ENCODE results near the gene FOXP1. TPM values are rescaled to one million over a fixed set of nuclear protein-coding genes. Genes with fewer than 3 reads are reported as not detected.
"Not testable (repeated sequence)": the region's sequence is repeated elsewhere in the genome, so short reads cannot be mapped to it uniquely, and the experiment has no call there.

Gene FOXP1
- total RNA-seq, 1 donor from 2014 or later: 27.3 TPM

GRCh38 chr3:71022551-71023335 is 560.8 kb downstream of the FOXP1 start:
- Mint-ChIP-seq H3K27ac (no peak overlapping the region), H3K36me3 (peaks cover 6% of the 10 kb centered on the region)

DNA sequence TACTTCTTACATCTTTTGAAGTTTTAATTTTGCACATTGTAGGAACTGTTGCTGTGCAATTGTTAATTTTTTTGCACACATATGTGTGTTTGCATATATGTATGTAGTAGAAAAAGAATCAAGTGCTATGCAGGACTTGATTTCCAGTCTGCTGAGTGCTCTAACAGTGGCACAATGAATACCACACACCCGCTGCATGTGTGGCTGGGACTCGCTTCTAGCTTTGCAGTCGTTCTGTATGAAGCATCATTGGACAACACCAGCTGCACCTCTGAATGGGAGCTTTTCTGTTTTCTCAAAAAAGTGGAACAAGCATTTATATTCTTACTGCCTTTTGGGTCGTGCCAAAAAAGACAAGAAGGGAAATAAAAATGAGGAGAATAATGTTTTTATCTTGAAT is 564.7 kb downstream of the FOXP1 start:
- H3K9me3 ChIP-seq (ENCODE audit: low read depth): peaks cover 2% of the 10 kb centered on the region
- H3K36me3 ChIP-seq: no peaks in the 10 kb centered on the region
- peaks cover 14% of the 10 kb centered on the region for H3K36me3 Mint-ChIP-seq
- H3K9me3 Mint-ChIP-seq: peaks cover 9% of the 10 kb centered on the region
- DNase-seq (ENCODE audit: low spot score): no peak
- no peak overlapping the region for H2AFZ ChIP-seq (replicated peaks)
- H3K4me1 Mint-ChIP-seq: peaks cover 16% of the 10 kb centered on the region
- no peaks in the 10 kb centered on the region for H3K27me3 ChIP-seq
- TF ChIP-seq, protein P1, sequence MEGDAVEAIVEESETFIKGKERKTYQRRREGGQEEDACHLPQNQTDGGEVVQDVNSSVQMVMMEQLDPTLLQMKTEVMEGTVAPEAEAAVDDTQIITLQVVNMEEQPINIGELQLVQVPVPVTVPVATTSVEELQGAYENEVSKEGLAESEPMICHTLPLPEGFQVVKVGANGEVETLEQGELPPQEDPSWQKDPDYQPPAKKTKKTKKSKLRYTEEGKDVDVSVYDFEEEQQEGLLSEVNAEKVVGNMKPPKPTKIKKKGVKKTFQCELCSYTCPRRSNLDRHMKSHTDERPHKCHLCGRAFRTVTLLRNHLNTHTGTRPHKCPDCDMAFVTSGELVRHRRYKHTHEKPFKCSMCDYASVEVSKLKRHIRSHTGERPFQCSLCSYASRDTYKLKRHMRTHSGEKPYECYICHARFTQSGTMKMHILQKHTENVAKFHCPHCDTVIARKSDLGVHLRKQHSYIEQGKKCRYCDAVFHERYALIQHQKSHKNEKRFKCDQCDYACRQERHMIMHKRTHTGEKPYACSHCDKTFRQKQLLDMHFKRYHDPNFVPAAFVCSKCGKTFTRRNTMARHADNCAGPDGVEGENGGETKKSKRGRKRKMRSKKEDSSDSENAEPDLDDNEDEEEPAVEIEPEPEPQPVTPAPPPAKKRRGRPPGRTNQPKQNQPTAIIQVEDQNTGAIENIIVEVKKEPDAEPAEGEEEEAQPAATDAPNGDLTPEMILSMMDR (IDR thresholded peaks at IDR 0.05): no peak
- no peak for TF ChIP-seq EZH2phosphoT487 (IDR thresholded peaks at IDR 0.05)
- no peak for TF ChIP-seq EZH2 (IDR thresholded peaks at IDR 0.05)
- no peak overlapping the region for H3K27ac ChIP-seq
- no peaks in the 10 kb centered on the region for H3K79me2 ChIP-seq (ENCODE audit: low read depth)
- H3K4me3 Mint-ChIP-seq: no peak overlapping the region
- no peak overlapping the region for H3K4me2 ChIP-seq
- peaks cover 9% of the 10 kb centered on the region for H3K4me1 ChIP-seq
- H4K20me1 ChIP-seq (ENCODE audit: low read depth): peaks cover 8% of the 10 kb centered on the region
- H3K27me3 Mint-ChIP-seq (ENCODE audit: insufficient read depth, low read depth): peaks cover 3% of the 10 kb centered on the region
- no peak overlapping the region for H3K4me3 ChIP-seq
- no peak overlapping the region for H3K27ac Mint-ChIP-seq
- H3K9ac ChIP-seq: no peak overlapping the region
- H3F3A ChIP-seq (ENCODE audit: low read depth): no peaks in the 10 kb centered on the region

More at GRCh38 chr3:71022551-71023335, 560.8 kb downstream of the FOXP1 start:
- Mint-ChIP-seq H3K27me3 (ENCODE audit: insufficient read depth, low read depth) (peaks cover 3% of the 10 kb centered on the region), H3K4me1 (peaks cover 16% of the 10 kb centered on the region), H3K4me3 (no peak overlapping the region), H3K9me3 (no peaks in the 10 kb centered on the region)
- DNase-seq (ENCODE audit: low spot score): peak; percentile 68
- TF ChIP-seq, protein P1 (IDR thresholded peaks at IDR 0.05): peak; percentile 64
- TF ChIP-seq EZH2phosphoT487 (IDR thresholded peaks at IDR 0.05): no peak
- no peak for TF ChIP-seq EZH2 (IDR thresholded peaks at IDR 0.05)
- Histone ChIP-seq H2AFZ (replicated peaks) (no peak overlapping the region), H3F3A (ENCODE audit: low read depth) (no peaks in the 10 kb centered on the region), H3K79me2 (ENCODE audit: low read depth) (no peaks in the 10 kb centered on the region), H3K4me2 (peak overlapping the region; percentile 37), H3K27me3 (no peaks in the 10 kb centered on the region), H3K9me3 (ENCODE audit: low read depth) (no peaks in the 10 kb centered on the region), H4K20me1 (ENCODE audit: low read depth) (peaks cover 8% of the 10 kb centered on the region), H3K4me1 (peaks cover 24% of the 10 kb centered on the region), H3K9ac (no peak overlapping the region), H3K36me3 (no peaks in the 10 kb centered on the region), H3K4me3 (no peak overlapping the region), H3K27ac (no peak overlapping the region)

DNA sequence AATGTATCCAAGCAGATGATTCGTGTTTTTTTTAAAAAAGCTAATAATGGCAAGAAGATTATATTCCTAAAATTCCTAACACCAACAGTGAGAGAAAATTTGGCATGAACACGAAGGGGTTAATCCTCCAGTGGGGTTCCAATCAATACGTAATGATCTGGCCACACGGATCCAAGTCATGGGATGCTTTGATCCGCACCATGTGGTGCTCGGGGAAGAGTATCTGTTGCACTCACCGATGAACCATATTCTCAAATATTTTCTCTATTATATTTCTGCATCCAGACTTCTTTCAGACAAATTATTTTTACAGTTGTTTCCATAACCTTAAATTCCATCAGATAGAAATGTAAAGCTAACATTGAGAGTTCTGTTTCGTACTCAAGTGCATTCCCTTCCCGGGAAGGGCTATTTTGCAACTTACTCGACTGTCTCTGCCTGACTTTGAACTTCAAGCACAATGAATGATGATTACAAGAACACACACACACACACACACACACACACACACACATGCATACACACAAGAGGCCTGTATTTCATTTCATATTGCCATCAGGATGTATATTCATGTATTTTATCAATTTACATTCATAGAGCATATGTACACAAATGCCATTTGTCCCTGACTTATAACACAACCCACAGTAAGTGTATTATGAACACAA is 567.2 kb downstream of the FOXP1 start:
- Histone ChIP-seq H3K27ac (no peak overlapping the region), H3K9me3 (ENCODE audit: low read depth) (peaks cover 2% of the 10 kb centered on the region), H3K36me3 (no peaks in the 10 kb centered on the region), H3K4me2 (no peak overlapping the region), H3K4me1 (no peaks in the 10 kb centered on the region), H4K20me1 (ENCODE audit: low read depth) (no peaks in the 10 kb centered on the region), H3F3A (ENCODE audit: low read depth) (no peaks in the 10 kb centered on the region), H3K9ac (no peak overlapping the region), H3K4me3 (no peak overlapping the region), H3K79me2 (ENCODE audit: low read depth) (no peaks in the 10 kb centered on the region), H3K27me3 (no peaks in the 10 kb centered on the region), H2AFZ (replicated peaks) (no peak overlapping the region)
- Mint-ChIP-seq H3K36me3 (peaks cover 15% of the 10 kb centered on the region), H3K4me1 (peaks cover 9% of the 10 kb centered on the region), H3K27me3 (ENCODE audit: insufficient read depth, low read depth) (peaks cover 3% of the 10 kb centered on the region), H3K9me3 (peaks cover 13% of the 10 kb centered on the region), H3K27ac (no peak overlapping the region), H3K4me3 (no peak overlapping the region)
- TF ChIP-seq EZH2 (IDR thresholded peaks at IDR 0.05): no peak
- no peak for TF ChIP-seq EZH2phosphoT487 (IDR thresholded peaks at IDR 0.05)
- no peak for DNase-seq (ENCODE audit: low spot score)

DNA sequence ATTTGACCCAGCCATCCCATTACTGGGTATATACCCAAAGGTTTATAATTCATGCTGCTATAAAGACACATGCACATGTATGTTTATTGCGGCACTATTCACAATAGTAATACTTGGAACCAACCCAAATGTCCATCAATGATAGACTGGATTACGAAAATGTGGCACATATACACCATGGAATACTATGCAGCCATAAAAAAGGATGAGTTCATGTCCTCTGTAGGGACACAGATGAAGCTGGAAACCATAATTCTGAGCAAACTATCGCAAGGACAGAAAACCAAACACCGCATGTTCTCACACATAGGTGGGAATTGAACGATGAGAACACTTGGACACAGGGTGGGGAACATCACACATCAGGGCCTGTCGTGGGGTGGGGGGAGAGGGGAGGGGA is 568.9 kb downstream of the FOXP1 start:
- H3K9me3 Mint-ChIP-seq: peaks cover 13% of the 10 kb centered on the region
- H3K27ac Mint-ChIP-seq; H3K27ac ChIP-seq; H3K27me3 Mint-ChIP-seq (ENCODE audit: insufficient read depth, low read depth); H3K27me3 ChIP-seq; H3K4me1 Mint-ChIP-seq; DNase-seq (ENCODE audit: low spot score); H3K4me1 ChIP-seq; H3K36me3 ChIP-seq; H3K4me3 Mint-ChIP-seq; H3K4me3 ChIP-seq; H3K9me3 ChIP-seq (ENCODE audit: low read depth); H4K20me1 ChIP-seq (ENCODE audit: low read depth); H3F3A ChIP-seq (ENCODE audit: low read depth); H3K79me2 ChIP-seq (ENCODE audit: low read depth); H2AFZ ChIP-seq (replicated peaks); H3K9ac ChIP-seq; H3K4me2 ChIP-seq: not testable (repeated sequence)
- peaks cover 15% of the 10 kb centered on the region for H3K36me3 Mint-ChIP-seq

All from neural progenitor cell (in vitro differentiated cells).